ENCODE data around the gene RAB11FIP4.

The RAB11FIP4 gene

GRCh38 chr17:31496601-31497000 is 105.1 kb downstream of the RAB11FIP4 start:
- no peak for DNase-seq (ENCODE audit: low read depth in 2 of 2, low spot score in 1 of 2)

DNA sequence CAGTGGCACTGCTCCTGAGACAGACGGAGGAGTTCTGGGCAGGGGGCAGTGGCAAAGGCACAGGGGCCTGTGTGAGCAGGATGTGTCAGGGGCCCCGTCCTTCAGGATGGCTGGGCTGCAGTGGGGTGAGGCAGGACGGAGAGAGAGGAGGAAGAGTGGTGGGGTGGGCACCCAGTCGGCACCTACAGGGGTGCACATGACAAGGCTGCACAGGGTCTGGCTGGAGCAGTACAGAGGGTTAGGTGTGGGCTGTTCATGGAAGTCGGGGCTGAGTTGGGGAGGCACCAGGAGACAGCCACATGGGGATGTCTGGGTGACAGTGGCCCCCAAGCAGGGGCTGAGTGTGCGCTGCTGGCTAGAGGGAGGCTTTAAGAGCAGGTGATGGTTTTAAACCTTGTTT is 106.0 kb downstream of the RAB11FIP4 start:
- no peak for DNase-seq (ENCODE audit: low read depth in 2 of 2, low spot score in 1 of 2)

GRCh38 chr17:31497994-31498826 is 106.7 kb downstream of the RAB11FIP4 start:
- DNase-seq (ENCODE audit: low read depth in 2 of 2, low spot score in 1 of 2), result no peak

DNA sequence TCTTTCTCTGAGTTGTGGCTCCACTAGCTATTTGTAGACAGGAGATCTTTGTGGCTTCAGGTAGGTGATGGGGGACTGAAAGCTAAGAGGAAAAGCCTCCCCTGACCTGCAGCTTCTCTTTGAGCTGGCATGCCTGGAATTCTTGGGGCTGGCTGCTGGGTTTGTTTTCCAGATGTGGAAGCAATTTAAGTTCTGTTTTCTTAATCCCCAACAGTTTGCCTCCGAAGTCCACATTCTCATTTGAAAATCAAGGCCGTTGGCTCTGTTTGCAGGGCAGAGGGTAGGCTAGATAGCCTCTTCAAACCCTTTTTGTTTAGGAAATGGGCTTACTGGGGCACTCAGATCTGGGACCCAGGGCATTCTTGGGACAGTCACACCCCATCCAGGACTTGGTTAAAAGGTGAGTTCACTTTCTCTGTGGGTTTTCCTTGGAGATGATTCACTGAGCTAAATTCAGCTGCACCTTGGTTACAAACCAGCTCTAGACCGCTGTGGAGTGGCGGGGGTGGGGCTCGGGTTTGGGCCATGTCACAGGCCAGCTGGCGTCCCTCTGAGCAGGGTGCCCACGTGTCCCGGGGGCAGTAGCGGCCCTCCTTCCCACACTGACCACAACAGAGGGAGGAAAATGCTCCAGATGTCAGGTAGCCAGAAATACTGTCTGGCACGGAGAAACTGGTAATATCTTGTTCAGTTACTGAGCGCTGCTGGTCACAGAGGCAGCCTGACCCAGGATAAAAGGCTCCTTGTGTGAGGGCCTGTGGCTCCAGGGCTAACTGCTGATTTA is 108.5 kb downstream of the RAB11FIP4 start:
- no peak for DNase-seq (ENCODE audit: low read depth in 2 of 2, low spot score in 1 of 2)

DNA sequence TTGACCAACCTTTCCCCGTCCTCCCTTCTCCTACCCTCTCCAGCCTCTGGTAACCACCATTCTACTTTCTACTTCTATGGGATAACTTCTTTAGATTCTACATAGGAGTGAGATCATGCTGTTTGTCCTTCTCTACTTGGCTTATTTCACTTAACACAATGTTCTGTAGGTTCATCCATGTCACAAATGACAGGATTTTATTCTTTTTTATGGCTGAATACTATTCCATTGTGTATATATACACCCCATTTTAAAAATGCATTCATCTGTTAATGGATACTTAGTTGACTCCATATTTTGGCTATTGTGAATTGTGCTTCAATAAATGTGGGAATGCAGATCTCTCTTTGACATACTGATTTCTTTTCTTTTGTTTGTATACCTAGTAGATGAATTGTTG is 115.0 kb downstream of the RAB11FIP4 start:
- DNase-seq (ENCODE audit: low read depth in 2 of 2, low spot score in 1 of 2), result no peak

DNA sequence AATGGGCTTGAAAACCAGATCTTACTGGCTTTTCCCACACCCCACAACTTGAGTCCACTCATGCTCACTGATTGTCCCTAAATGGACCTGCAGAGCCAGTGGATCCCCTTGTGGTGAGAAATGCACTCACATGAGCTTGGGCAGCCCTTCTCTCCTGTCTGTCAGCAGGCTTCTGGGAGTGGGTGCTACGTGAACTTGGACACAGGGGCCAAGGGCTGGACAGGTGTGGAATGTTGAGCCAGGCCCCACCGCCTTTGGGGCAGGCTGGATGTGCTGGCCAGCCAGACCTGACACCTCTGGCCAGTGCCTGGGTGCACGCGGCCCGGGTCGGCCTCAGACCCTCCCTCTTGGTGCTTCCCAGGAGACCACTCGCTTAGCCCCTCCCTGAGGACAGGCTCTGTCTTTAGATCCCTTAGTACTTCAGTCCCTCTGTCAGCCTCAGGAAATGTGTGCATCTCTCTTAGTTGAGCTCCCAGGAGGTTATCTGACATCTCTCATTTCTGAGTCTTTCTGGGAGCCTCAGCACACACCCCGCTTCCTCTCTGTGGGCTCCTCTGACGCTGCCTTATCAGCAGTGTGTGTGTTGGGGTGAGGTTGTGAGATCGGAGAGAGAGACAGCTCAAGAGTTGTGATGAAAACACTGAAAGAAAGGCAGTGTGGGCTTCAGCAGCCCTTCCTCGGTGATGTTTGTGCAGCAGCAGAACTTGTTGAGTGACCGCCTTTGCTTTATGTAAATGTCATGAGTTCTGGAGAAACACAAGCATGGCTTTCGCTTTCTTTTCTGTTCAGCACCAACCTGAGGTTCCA is 117.0 kb downstream of the RAB11FIP4 start:
- peak in 1 of 2 donors; percentile 41 for DNase-seq (ENCODE audit: low read depth in 2 of 2, low spot score in 1 of 2)

GRCh38 chr17:31509095-31509804 is 117.8 kb downstream of the RAB11FIP4 start:
- DNase-seq (ENCODE audit: low read depth in 2 of 2, low spot score in 1 of 2), result no peak

GRCh38 chr17:31509805-31510177 is 118.3 kb downstream of the RAB11FIP4 start:
- no peak for DNase-seq (ENCODE audit: low read depth in 2 of 2, low spot score in 1 of 2)

DNA sequence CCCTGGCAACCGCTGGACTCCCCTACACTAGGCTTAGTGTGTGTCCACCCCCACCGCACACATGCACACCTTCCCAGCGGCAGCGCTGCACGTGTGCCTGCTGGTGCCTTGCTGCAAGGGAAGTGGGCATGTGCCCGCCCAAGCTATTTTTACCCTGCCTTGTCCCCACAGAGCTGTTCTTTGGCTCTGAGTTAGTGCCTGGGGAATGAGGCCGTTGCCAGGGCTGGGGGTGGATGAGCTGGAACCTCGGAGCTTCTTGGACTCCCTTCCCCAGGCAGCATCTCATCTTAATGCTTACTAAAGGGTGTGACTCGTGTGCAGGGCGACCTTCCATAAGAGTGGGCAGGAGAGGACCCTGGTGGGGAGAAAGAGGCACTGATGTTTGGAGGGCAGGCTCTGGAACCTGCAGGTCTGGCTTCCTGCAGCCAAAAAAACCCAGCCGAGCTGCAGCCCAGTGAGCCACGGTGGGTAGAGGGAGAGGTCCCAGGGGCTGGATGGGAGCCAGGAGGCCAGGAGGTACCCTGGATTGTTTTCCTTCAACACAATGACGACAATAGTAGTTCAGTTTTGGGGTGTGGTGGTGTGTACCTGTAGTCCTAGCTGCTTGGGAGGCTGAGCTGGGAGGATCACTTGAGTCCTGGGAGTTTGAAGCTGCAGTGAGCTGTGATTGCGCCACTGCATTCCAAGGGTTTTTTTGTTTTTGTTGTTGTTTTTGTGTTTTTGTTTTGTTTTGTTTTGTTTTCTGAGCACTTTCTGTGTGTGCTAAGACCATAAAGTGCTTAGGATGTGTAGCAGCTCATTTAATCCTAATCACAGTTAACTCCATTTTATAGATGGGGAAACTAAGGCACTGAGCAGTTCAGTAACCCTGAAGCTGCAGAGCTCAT is 119.1 kb downstream of the RAB11FIP4 start:
- no peak for DNase-seq (ENCODE audit: low read depth in 2 of 2, low spot score in 1 of 2)

DNA sequence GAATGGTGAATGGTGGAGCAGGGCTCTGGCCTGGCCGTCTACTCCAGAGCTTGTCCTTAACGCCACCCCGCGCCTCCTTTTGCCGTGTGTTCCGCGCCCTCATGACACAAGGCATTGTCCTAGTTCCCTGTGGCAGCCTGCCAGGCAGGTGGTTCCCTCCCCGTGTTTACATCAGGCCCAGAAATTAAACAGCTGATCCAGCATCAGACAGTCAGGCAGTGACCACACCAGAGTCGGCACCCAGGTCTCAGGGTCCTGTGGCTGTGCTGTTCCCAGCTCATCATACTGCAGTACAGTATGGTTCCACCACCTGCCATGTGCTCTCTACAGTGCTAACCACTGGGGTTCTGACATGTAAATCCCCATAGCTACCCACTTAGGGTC is 119.7 kb downstream of the RAB11FIP4 start:
- no peak for DNase-seq (ENCODE audit: low read depth in 2 of 2, low spot score in 1 of 2)

GRCh38 chr17:31511580-31511979 is 120.1 kb downstream of the RAB11FIP4 start:
- no peak for DNase-seq (ENCODE audit: low read depth in 2 of 2, low spot score in 1 of 2)

DNA sequence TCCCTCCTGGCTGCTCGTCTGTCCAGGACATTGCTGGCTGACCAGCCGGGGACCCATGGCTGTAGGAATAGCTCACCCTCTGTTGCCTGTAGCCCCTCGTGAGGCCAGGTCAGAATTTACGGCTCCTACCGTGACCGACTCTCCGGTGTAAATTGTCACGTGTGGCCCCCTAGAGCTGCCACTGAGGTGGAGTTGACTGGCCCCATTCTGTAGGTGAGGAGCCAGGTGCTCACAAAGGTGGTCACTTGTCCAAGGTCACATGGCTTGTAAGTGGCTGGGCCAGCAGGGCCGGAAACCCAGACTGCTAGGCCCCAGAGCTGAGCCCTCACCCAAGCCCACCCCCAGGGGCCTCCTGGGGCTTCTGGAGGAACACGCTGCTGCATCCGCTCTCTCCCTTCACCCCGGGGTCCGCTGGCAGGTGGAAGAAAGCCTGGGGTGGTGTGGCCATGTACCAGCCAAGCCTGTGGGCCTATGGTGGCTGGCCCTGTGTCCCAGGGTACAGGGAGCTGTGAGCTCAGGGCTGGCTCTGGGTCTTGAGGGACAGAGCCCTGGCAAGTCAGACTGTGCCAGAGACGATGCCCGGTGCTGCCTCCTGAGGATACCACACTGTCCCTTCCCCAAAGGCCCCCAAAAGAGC is 120.7 kb downstream of the RAB11FIP4 start:
- DNase-seq (ENCODE audit: low read depth in 2 of 2, low spot score in 1 of 2), result no peak

DNA sequence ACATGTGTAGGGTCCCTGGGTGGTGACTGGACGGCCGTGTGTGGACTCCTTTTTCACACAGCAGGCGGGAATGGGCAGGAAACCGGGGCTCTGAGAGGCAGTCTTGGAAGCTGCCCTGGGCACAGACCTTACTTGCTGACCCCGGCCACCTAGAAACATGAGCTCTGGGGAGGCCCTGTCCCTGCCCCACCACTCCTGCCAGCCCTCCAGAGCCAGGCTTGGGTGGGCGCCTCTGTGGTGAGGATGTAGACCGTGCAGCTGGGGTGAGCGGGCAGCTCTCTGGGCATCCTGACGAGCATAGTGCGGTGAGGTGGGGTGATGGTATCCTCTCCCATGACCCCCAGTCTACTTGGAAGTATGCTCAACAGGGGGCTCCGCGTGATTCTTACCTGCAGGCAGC is 121.3 kb downstream of the RAB11FIP4 start:
- DNase-seq (ENCODE audit: low read depth in 2 of 2, low spot score in 1 of 2), result no peak

GRCh38 chr17:31513731-31514427 is 122.4 kb downstream of the RAB11FIP4 start:
- no peak for DNase-seq (ENCODE audit: low read depth in 2 of 2, low spot score in 1 of 2)

DNA sequence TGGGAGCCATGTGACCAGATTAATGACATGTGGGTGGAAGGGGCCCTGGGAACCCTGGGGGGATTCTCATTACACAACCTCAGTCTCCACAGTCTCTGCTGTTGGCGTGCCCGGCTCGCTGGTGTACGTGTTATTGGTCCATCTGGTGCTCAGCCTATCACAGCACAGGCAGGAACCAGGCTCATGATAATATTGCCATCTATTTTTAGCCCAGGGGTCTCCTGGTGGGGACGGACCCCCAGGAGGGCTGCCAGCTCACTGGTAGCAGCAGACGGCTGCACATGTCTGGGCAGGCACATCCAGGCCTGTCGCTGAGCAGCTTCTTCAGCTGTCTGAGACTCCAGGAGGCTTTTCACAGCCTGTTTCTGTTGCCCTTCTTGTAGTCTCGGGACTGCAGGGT is 123.8 kb downstream of the RAB11FIP4 start:
- no peak for DNase-seq (ENCODE audit: low read depth in 2 of 2, low spot score in 1 of 2)

DNA sequence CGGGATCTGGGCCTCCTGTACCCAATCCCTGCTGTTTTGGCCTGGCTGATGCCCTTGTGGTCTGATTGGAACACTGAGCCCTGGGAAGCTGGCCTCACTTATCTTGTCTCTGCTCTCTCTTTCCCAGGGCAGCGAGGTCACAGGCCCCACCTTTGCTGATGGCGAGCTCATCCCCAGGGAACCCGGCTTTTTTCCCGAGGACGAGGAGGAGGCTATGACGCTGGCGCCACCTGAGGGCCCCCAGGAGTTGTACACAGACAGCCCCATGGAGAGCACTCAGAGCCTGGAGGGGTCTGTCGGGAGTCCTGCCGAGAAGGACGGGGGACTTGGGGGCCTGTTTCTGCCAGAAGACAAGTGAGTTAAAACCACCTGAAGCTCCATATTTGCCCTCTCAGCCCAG is 126.0 kb downstream of the RAB11FIP4 start:
- DNase-seq (ENCODE audit: low read depth in 2 of 2, low spot score in 1 of 2), result no peak

DNA sequence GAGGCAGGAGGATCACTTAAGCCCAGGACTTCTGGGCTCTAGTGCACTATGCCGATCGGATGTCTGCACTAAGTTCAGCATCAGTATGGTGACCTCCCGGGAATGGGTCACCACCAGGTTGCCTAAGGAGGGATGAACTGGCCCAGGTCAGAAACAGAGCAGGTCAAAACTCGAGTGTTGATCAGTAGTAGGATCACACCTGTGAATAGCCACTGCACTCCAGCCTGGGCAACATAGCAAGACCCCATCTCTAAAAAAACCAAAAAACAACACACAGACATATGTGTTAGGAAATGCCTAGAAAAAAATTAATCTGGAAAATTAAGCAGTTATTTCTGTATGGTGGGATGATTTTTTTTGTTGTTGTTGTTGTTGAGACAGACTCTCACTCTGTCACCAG is 127.0 kb downstream of the RAB11FIP4 start:
- no peak for DNase-seq (ENCODE audit: low read depth in 2 of 2, low spot score in 1 of 2)

DNA sequence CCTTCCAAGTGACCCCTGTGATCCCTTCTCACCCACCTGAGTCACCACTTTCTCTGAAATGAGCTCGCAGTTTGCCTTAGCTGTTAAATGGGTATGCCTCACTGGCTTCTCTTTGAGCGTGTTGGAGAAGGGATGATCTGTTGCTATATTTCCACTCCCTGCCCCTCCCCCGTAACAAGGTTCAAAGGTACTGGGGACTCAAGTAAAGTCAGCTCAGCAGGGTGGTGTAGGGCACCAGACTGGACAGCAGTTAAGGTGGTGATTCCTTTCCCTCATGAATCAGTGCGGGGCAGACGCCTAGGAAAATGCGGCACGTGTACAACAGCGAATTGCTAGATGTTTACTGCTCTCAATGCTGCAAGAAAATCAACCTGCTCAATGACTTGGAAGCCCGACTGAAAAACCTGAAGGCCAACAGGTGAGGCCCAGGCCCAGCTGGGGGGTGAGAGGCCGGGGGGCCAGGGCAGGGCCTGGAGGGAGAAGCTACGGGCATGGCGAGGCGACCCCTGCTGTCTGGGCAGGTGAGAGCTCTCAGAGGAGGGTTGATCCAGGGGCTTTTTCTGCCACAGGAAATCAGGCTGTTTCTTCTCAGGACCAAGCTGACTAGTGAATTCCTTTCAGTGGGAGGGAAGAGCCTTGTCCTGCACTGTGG is 130.3 kb downstream of the RAB11FIP4 start:
- DNase-seq (ENCODE audit: low read depth in 2 of 2, low spot score in 1 of 2), result no peak
